Measurements from ENCODE around the gene FHAD1.

- no peak for TF ChIP-seq POLR2AphosphoS5 (IDR thresholded peaks at IDR 0.05)
- TF ChIP-seq CTCF (IDR thresholded peaks at IDR 0.05) = no peak
- no peak for TF ChIP-seq POLR2A (IDR thresholded peaks at IDR 0.05; ENCODE audit: low read depth)
- no peak for TF ChIP-seq EP300 (IDR thresholded peaks at IDR 0.05)
Observed at GRCh38 chr1:15354580-15354965, 107.5 kb downstream of the FHAD1 start.

Data from esophagus muscularis mucosa (tissue), 4 donors.